ENCODE data around the gene CHST1. TPM values are rescaled to one million over a fixed set of nuclear protein-coding genes. Genes with fewer than 3 reads are reported as not detected.

The CHST1 gene
- total RNA-seq, 3 donors from 2014 or later (not counting 1 experiment from before 2014, with no cell fraction given), result not detected

GRCh38 chr11:45683271-45684058 lies 18.0 kb upstream of the CHST1 start:
- no peak overlapping the region for H3K27ac Mint-ChIP-seq
- no peak overlapping the region for H3K4me3 Mint-ChIP-seq
- H3K9me3 Mint-ChIP-seq, result no peaks in the 10 kb centered on the region
- intact Hi-C loops (cut with micrococcal nuclease), result no loop called here
- 58% methylated on average over 8 of the region's 8 CpGs for WGBS (ENCODE audit: insufficient coverage)
- H3K27me3 Mint-ChIP-seq (ENCODE audit: low read depth in 2 of 2), result peaks cover 16 to 40% of the 10 kb centered on the region in 2 donors
- Histone ChIP-seq H3K36me3 (ENCODE audit: control insufficient read depth, insufficient read depth, low read length) (no peaks in the 10 kb centered on the region), H3K27me3 (ENCODE audit: control insufficient read depth, insufficient read depth, low read length) (no peaks in the 10 kb centered on the region), H3K27ac (ENCODE audit: low read length) (no peak overlapping the region), H3K4me3 (ENCODE audit: low read length) (no peak overlapping the region), H3K4me1 (ENCODE audit: control insufficient read depth, insufficient read depth, low read length) (no peaks in the 10 kb centered on the region), H3K9me3 (ENCODE audit: control insufficient read depth, insufficient read depth, low read length) (no peaks in the 10 kb centered on the region)
- no peaks in the 10 kb centered on the region for H3K36me3 Mint-ChIP-seq
- no peak for TF ChIP-seq CTCF (IDR thresholded peaks at IDR 0.05)
- no peaks in the 10 kb centered on the region for H3K4me1 Mint-ChIP-seq
- ATAC-seq (no peak), DNase-seq (no peak)

GRCh38 chr11:45679806-45680205 lies 14.4 kb upstream of the CHST1 start:
- Mint-ChIP-seq H3K36me3 (no peaks in the 10 kb centered on the region), H3K4me1 (no peaks in the 10 kb centered on the region), H3K4me3 (no peak overlapping the region), H3K9me3 (no peaks in the 10 kb centered on the region), H3K27ac (no peak overlapping the region), H3K27me3 (ENCODE audit: low read depth in 2 of 2) (peaks cover 4 to 8% of the 10 kb centered on the region in 2 donors)
- no peak overlapping the region for H3K4me3 ChIP-seq (ENCODE audit: low read length)
- no peak for TF ChIP-seq CTCF (IDR thresholded peaks at IDR 0.05)
- no peaks in the 10 kb centered on the region for H3K4me1 ChIP-seq (ENCODE audit: control insufficient read depth, insufficient read depth, low read length)
- WGBS (ENCODE audit: insufficient coverage), result 88% methylated on average over 7 of the region's 7 CpGs
- ATAC-seq (no peak), DNase-seq (no peak)
- intact Hi-C loops (cut with micrococcal nuclease), result no loop called here
- no peak overlapping the region for H3K27ac ChIP-seq (ENCODE audit: low read length)
- no peaks in the 10 kb centered on the region for H3K27me3 ChIP-seq (ENCODE audit: control insufficient read depth, insufficient read depth, low read length)
- H3K36me3 ChIP-seq (ENCODE audit: control insufficient read depth, insufficient read depth, low read length), result no peaks in the 10 kb centered on the region
- H3K9me3 ChIP-seq (ENCODE audit: control insufficient read depth, insufficient read depth, low read length), result no peaks in the 10 kb centered on the region

- no peak for TF ChIP-seq CTCF (IDR thresholded peaks at IDR 0.05)
- no peaks in the 10 kb centered on the region for H3K9me3 ChIP-seq (ENCODE audit: control insufficient read depth, insufficient read depth, low read length)
- no peaks in the 10 kb centered on the region for H3K4me1 ChIP-seq (ENCODE audit: control insufficient read depth, insufficient read depth, low read length)
- no peak overlapping the region for H3K4me3 ChIP-seq (ENCODE audit: low read length)
- peaks cover 0 to under 1% of the 10 kb centered on the region in 2 donors for H3K27me3 Mint-ChIP-seq (ENCODE audit: low read depth in 2 of 2)
- ATAC-seq (no peak), DNase-seq (no peak)
- H3K36me3 Mint-ChIP-seq, result no peaks in the 10 kb centered on the region
- no peaks in the 10 kb centered on the region for H3K4me1 Mint-ChIP-seq
- no peak overlapping the region for H3K27ac ChIP-seq (ENCODE audit: low read length)
- H3K27ac Mint-ChIP-seq, result no peak overlapping the region
- no peaks in the 10 kb centered on the region for H3K27me3 ChIP-seq (ENCODE audit: control insufficient read depth, insufficient read depth, low read length)
- intact Hi-C loops (cut with micrococcal nuclease), result no loop called here
- H3K9me3 Mint-ChIP-seq, result no peaks in the 10 kb centered on the region
- no peaks in the 10 kb centered on the region for H3K36me3 ChIP-seq (ENCODE audit: control insufficient read depth, insufficient read depth, low read length)
- WGBS (ENCODE audit: insufficient coverage), result 71% methylated on average over 7 of the region's 7 CpGs
- H3K4me3 Mint-ChIP-seq, result no peak overlapping the region
These were observed 13.6 kb upstream of the CHST1 start for GRCh38 chr11:45678976-45679375.
